SK-N-SH (cell line): ENCODE measurements around the gene NIP7. TPM values are rescaled to one million over a fixed set of nuclear protein-coding genes. Genes with fewer than 3 reads are reported as not detected.

Source experiments
- CTCF ChIA-PET: fragments of 300-600, 350-600 bp; formaldehyde crosslinking; extraction: SDS; loops from one replicate; lab custom pipeline; 2021; lab: Yijun Ruan, JAX
- POLR2A ChIA-PET: fragments of 350-600 bp; sonication (Branson Sonifier 250); formaldehyde crosslinking; extraction: SDS; loops from one replicate; lab custom pipeline; 2020; ENCODE audit warnings: antibody characterized with exemption, inconsistent platforms; lab: Yijun Ruan, JAX
- DNase-seq: peaks from one replicate; pipeline ENCODE4 v3.0.0; 2012
- H2AFZ ChIP-seq: fragments of 200-600 bp; sonication (generic); 2 replicates; pipeline ENCODE4 v1.8.1; 2016; ENCODE audit warnings: antibody characterized with exemption, mild to moderate bottlenecking, low read depth
- H3F3A ChIP-seq: fragments of 200-600 bp; sonication (generic); replicated peaks from 2 replicates; pipeline ENCODE3; 2016; ENCODE audit warnings: antibody characterized with exemption, mild to moderate bottlenecking; ENCODE audit not compliant: insufficient read depth
- H3K27ac ChIP-seq, 2 experiments: fragments of 200-500 bp in 1 of 2; fragments of 200-600 bp in 1 of 2; sonication (Bioruptor generic) in 1 of 2; sonication (generic), shearing (Covaris generic) in 1 of 2; 2 replicates each; pipeline versions ENCODE4 v1.5.1 to v1.6.1; 2014 to 2016; ENCODE audit warnings: low read depth in 2 of 2, inconsistent platforms in 1 of 2, low read length in 1 of 2, mild to moderate bottlenecking in 1 of 2, mixed read lengths in 1 of 2
- H3K27me3 ChIP-seq: fragments of 200-600 bp; sonication (generic), shearing (Covaris generic); 2 replicates; pipeline ENCODE4 v1.6.1; 2016; ENCODE audit warnings: mixed run types; ENCODE audit not compliant: insufficient read depth
- H3K36me3 ChIP-seq, 2 experiments: fragments of 200-500 bp in 1 of 2; fragments of 200-600 bp in 1 of 2; sonication (Bioruptor generic) in 1 of 2; sonication (generic) in 1 of 2; replicated peaks in 1 of 2; 2 replicates each; pipeline versions ENCODE3 to v1.5.1; 2014 to 2016; ENCODE audit warnings: low read length in 1 of 2, mild to moderate bottlenecking in 1 of 2; ENCODE audit not compliant: insufficient read depth in 2 of 2, control insufficient read depth in 1 of 2
- H3K4me1 ChIP-seq, 2 experiments: fragments of 200-500 bp in 1 of 2; fragments of 200-600 bp in 1 of 2; sonication (Bioruptor generic) in 1 of 2; sonication (generic), shearing (Covaris generic) in 1 of 2; 2 replicates each; pipeline versions ENCODE4 v1.5.1 to v1.6.1; 2014 to 2016; ENCODE audit warnings: low read depth in 1 of 2, low read length in 1 of 2, mixed run types in 1 of 2; ENCODE audit not compliant: insufficient read depth in 2 of 2, control insufficient read depth in 1 of 2
- H3K4me2 ChIP-seq: fragments of 200-600 bp; sonication (generic), shearing (Covaris generic); 2 replicates; pipeline ENCODE4 v1.6.1; 2017; ENCODE audit warnings: mixed run types
- H3K4me3 ChIP-seq, 2 experiments: fragments of 200-500 bp in 1 of 2; fragments of 200-600 bp in 1 of 2; sonication (Bioruptor generic) in 1 of 2; sonication (generic), shearing (Covaris generic) in 1 of 2; 2 replicates each; pipeline versions ENCODE4 v1.5.1 to v1.8.1; 2014 to 2016; ENCODE audit warnings: low read depth in 2 of 2, inconsistent platforms in 1 of 2, low read length in 1 of 2, mild to moderate bottlenecking in 1 of 2, mixed read lengths in 1 of 2, moderate library complexity in 1 of 2
- H3K79me2 ChIP-seq: fragments of 200-600 bp; sonication (generic); 2 replicates; pipeline ENCODE4 v1.8.1; 2017; ENCODE audit warnings: mild to moderate bottlenecking; ENCODE audit not compliant: insufficient read depth
- H3K9ac ChIP-seq: fragments of 200-600 bp; sonication (generic); 2 replicates; pipeline ENCODE4 v1.6.1; 2017; ENCODE audit warnings: mixed run types
- H3K9me2 ChIP-seq: fragments of 200-600 bp; sonication (generic); 2 replicates; pipeline ENCODE4 v1.6.1; 2017; ENCODE audit warnings: mixed run types
- H3K9me3 ChIP-seq: fragments of 200-600 bp; sonication (generic); 2 replicates; pipeline ENCODE4 v1.6.1; 2017; ENCODE audit warnings: mixed run types, mild to moderate bottlenecking, moderate library complexity
- H4K20me1 ChIP-seq: fragments of 200-600 bp; sonication (generic); 2 replicates; pipeline ENCODE4 v1.6.1; 2017; ENCODE audit warnings: mild to moderate bottlenecking, mixed run types; ENCODE audit not compliant: insufficient read depth
- CHD2 ChIP-seq: fragments of 150-350 bp; IDR thresholded peaks from 2 replicates; pipeline ENCODE4 v1.6.1; 2018; ENCODE audit warnings: low read length; ENCODE audit not compliant: partially characterized antibody
- EZH2phosphoT487 ChIP-seq: fragments of 200-600 bp; sonication (generic); IDR thresholded peaks from 2 replicates; pipeline ENCODE4 v1.6.1; 2017; ENCODE audit warnings: low read depth, mixed run types, mild to moderate bottlenecking, antibody characterized with exemption, moderate library complexity, borderline replicate concordance
- FOXM1 ChIP-seq: IDR thresholded peaks from 2 replicates; pipeline ENCODE4 v1.4.0; 2012; ENCODE audit warnings: low read depth, mild to moderate bottlenecking
- MEF2A ChIP-seq: IDR thresholded peaks from 2 replicates; pipeline ENCODE4 v1.4.0; 2012; ENCODE audit warnings: low read depth, borderline replicate concordance
- MXI1 ChIP-seq: IDR thresholded peaks from 2 replicates; pipeline ENCODE4 v1.6.1; 2012; ENCODE audit warnings: mild to moderate bottlenecking, low read depth, low read length, improper control_type of control experiment
- RAD21 ChIP-seq: IDR thresholded peaks from 2 replicates; pipeline ENCODE4 v1.6.1; 2012; ENCODE audit warnings: mild to moderate bottlenecking, low read length
- RCOR1 ChIP-seq: fragments of 150-350 bp; IDR thresholded peaks from 2 replicates; pipeline ENCODE4 v1.6.1; 2017; ENCODE audit warnings: antibody characterized with exemption, low read length
- REST ChIP-seq: IDR thresholded peaks from 2 replicates; pipeline ENCODE4 v1.6.1; 2012; ENCODE audit warnings: mild to moderate bottlenecking, low read depth, low read length, moderate library complexity
- RFX5 ChIP-seq: IDR thresholded peaks from 2 replicates; pipeline ENCODE4 v1.6.1; 2012; ENCODE audit warnings: mild to moderate bottlenecking, improper control_type of control experiment, low read length
- TAF1 ChIP-seq: IDR thresholded peaks from 2 replicates; pipeline ENCODE4 v1.6.1; 2012; ENCODE audit warnings: low read depth, mild to moderate bottlenecking, low read length, moderate library complexity, borderline replicate concordance
- USF1 ChIP-seq: IDR thresholded peaks from 2 replicates; pipeline ENCODE4 v1.4.0; 2012; ENCODE audit warnings: low read depth, borderline replicate concordance
- USF2 ChIP-seq: fragments of 150-350 bp; IDR thresholded peaks from 2 replicates; pipeline ENCODE4 v1.6.1; 2017; ENCODE audit warnings: antibody characterized with exemption, low read length, low read depth, borderline replicate concordance
- YY1 ChIP-seq: IDR thresholded peaks from 2 replicates; pipeline ENCODE4 v1.4.0; 2012; ENCODE audit warnings: low read depth, mild to moderate bottlenecking
- ZBTB33 ChIP-seq: IDR thresholded peaks from 2 replicates; pipeline ENCODE4 v1.4.0; 2012; ENCODE audit warnings: low read depth, borderline replicate concordance
- WGBS: methylation state at CpG from one replicate; pipeline ENCODE4 v1.1.6; 2017; ENCODE audit warnings: low lambda C conversion rate; 5-methylcytosine and 5-hydroxymethylcytosine counted together
- polyA plus RNA-seq, 3 experiments: library from polyadenylated mRNA; depleted of rRNA; stranded (reverse); fragments of >200 nt; gene quantifications; 2 replicates each; pipeline ENCODE4 v1.2.3, GENCODE V29; 2012

Gene NIP7
- polyA plus RNA-seq, 1 of the 3 experiments (the other 2 are of a cell fraction) = 19.0 TPM

GRCh38 chr16:69324585-69325253, 14.9 kb upstream of the NIP7 start (continued):
- TF ChIP-seq REST = no peak
- no peak for TF ChIP-seq YY1
- no peak for TF ChIP-seq USF1
- TF ChIP-seq MEF2A = no peak
- TF ChIP-seq ZBTB33 = no peak
- no peak for TF ChIP-seq RFX5
- TF ChIP-seq, all 33 proteins: peak for 0

- Histone ChIP-seq H3K4me1 (peaks cover 11 to 39% of the 10 kb centered on the region in 2 experiments), H3K4me2 (no peak overlapping the region; the same call in 1 of the 2 replicates), H3K27ac (no peak overlapping the region), H2AFZ (no peak overlapping the region), H3K79me2 (peaks cover 89% of the 10 kb centered on the region), H3F3A (peaks cover 19% of the 10 kb centered on the region), H3K9me2 (no peaks in the 10 kb centered on the region), H3K9me3 (no peaks in the 10 kb centered on the region), H3K27me3 (no peaks in the 10 kb centered on the region), H3K36me3 (peaks cover 50 to 61% of the 10 kb centered on the region in 2 experiments), H3K9ac (no peak overlapping the region), H4K20me1 (peaks cover 71% of the 10 kb centered on the region), H3K4me3 (no peak overlapping the region)
- DNase-seq = no peak
- POLR2A ChIA-PET = interaction anchor here (0.9 kb wide), 1 partner anchor 8 kb away, joined by 3 read pairs; no protein-coding TSS in a partner anchor
- CTCF ChIA-PET = interaction anchor here (1.2 to 2.5 kb wide), 2 partner anchors 13 to 175 kb away, joined by 3 to 9 read pairs; no protein-coding TSS in a partner anchor
- 100% methylated on average over 3 of the region's 6 CpGs for WGBS
- TF ChIP-seq EZH2phosphoT487 (no peak), CHD2 (no peak), USF2 (no peak), RCOR1 (no peak), TAF1 (no peak), MXI1 (no peak), FOXM1 (no peak), RAD21 (no peak)
Measured at GRCh38 chr16:69325784-69326171, 13.8 kb upstream of the NIP7 start.
